Keratinocyte (primary cell): ENCODE measurements around the gene TTPAL.

Source experiments
- EZH2 ChIP-seq: IDR thresholded peaks from one replicate; pipeline ENCODE4 v1.6.1; 2012; ENCODE audit warnings: inconsistent platforms, mild to moderate bottlenecking, low read length, moderate library complexity
- TF ChIP-seq, protein P1 (sequence below), 3 experiments: IDR thresholded peaks in 1 of 3; conservative IDR thresholded peaks in 1 of 3; optimal IDR thresholded peaks in 1 of 3; 2 replicates in 2 of 3; 3 replicates in 1 of 3; pipeline versions ENCODE3 to v1.5.1; 2011; ENCODE audit warnings: low read length in 3 of 3, mild to moderate bottlenecking in 3 of 3, moderate library complexity in 2 of 3, control low read depth in 1 of 3, inconsistent platforms in 1 of 3; ENCODE audit not compliant: insufficient read depth in 2 of 3; ENCODE audit errors: extremely low read depth in 1 of 3

GRCh38 chr20:44485078-44485829 is 9.6 kb downstream of the TTPAL start:
- TF ChIP-seq, protein P1, sequence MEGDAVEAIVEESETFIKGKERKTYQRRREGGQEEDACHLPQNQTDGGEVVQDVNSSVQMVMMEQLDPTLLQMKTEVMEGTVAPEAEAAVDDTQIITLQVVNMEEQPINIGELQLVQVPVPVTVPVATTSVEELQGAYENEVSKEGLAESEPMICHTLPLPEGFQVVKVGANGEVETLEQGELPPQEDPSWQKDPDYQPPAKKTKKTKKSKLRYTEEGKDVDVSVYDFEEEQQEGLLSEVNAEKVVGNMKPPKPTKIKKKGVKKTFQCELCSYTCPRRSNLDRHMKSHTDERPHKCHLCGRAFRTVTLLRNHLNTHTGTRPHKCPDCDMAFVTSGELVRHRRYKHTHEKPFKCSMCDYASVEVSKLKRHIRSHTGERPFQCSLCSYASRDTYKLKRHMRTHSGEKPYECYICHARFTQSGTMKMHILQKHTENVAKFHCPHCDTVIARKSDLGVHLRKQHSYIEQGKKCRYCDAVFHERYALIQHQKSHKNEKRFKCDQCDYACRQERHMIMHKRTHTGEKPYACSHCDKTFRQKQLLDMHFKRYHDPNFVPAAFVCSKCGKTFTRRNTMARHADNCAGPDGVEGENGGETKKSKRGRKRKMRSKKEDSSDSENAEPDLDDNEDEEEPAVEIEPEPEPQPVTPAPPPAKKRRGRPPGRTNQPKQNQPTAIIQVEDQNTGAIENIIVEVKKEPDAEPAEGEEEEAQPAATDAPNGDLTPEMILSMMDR (optimal IDR thresholded peaks at IDR 0.05 in 1 of 3, IDR thresholded peaks at IDR 0.05 in 1 of 3, conservative IDR thresholded peaks at IDR 0.05 in 1 of 3; ENCODE audit: extremely low read depth in 1 of 3, insufficient read depth in 2 of 3, low read length in 3 of 3), result no peak
- TF ChIP-seq EZH2, result no peak
